Measurements from ENCODE around the gene PLS1.

DNA sequence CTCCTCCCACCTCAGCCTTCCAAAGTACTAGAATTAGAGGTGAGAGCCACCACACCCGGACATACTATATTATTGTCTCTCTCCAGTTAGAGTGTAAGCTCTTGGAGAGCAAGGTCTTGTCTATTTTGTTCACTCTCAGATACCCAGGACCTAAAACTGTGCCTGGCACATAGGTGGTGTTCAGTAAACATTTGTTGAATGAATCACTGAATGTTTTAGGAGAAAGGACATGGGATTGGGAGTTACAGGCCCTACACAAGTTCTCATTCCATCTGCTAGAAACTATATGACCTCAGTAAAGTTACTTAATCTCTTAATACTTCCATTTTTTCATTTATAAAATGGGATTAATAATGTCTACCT is 16.2 kb upstream of the PLS1 start:
- TF ChIP-seq, protein P1, sequence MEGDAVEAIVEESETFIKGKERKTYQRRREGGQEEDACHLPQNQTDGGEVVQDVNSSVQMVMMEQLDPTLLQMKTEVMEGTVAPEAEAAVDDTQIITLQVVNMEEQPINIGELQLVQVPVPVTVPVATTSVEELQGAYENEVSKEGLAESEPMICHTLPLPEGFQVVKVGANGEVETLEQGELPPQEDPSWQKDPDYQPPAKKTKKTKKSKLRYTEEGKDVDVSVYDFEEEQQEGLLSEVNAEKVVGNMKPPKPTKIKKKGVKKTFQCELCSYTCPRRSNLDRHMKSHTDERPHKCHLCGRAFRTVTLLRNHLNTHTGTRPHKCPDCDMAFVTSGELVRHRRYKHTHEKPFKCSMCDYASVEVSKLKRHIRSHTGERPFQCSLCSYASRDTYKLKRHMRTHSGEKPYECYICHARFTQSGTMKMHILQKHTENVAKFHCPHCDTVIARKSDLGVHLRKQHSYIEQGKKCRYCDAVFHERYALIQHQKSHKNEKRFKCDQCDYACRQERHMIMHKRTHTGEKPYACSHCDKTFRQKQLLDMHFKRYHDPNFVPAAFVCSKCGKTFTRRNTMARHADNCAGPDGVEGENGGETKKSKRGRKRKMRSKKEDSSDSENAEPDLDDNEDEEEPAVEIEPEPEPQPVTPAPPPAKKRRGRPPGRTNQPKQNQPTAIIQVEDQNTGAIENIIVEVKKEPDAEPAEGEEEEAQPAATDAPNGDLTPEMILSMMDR (IDR thresholded peaks at IDR 0.05): no peak
- TF ChIP-seq, protein P2, sequence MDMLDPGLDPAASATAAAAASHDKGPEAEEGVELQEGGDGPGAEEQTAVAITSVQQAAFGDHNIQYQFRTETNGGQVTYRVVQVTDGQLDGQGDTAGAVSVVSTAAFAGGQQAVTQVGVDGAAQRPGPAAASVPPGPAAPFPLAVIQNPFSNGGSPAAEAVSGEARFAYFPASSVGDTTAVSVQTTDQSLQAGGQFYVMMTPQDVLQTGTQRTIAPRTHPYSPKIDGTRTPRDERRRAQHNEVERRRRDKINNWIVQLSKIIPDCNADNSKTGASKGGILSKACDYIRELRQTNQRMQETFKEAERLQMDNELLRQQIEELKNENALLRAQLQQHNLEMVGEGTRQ (IDR thresholded peaks at IDR 0.05; ENCODE audit: borderline replicate concordance, low read depth, low read length): no peak
- TF ChIP-seq, protein P3, sequence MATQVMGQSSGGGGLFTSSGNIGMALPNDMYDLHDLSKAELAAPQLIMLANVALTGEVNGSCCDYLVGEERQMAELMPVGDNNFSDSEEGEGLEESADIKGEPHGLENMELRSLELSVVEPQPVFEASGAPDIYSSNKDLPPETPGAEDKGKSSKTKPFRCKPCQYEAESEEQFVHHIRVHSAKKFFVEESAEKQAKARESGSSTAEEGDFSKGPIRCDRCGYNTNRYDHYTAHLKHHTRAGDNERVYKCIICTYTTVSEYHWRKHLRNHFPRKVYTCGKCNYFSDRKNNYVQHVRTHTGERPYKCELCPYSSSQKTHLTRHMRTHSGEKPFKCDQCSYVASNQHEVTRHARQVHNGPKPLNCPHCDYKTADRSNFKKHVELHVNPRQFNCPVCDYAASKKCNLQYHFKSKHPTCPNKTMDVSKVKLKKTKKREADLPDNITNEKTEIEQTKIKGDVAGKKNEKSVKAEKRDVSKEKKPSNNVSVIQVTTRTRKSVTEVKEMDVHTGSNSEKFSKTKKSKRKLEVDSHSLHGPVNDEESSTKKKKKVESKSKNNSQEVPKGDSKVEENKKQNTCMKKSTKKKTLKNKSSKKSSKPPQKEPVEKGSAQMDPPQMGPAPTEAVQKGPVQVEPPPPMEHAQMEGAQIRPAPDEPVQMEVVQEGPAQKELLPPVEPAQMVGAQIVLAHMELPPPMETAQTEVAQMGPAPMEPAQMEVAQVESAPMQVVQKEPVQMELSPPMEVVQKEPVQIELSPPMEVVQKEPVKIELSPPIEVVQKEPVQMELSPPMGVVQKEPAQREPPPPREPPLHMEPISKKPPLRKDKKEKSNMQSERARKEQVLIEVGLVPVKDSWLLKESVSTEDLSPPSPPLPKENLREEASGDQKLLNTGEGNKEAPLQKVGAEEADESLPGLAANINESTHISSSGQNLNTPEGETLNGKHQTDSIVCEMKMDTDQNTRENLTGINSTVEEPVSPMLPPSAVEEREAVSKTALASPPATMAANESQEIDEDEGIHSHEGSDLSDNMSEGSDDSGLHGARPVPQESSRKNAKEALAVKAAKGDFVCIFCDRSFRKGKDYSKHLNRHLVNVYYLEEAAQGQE (IDR thresholded peaks at IDR 0.05; ENCODE audit: low read depth, low read length): no peak
- TF ChIP-seq POLR2AphosphoS5 (IDR thresholded peaks at IDR 0.05; ENCODE audit: low read depth, low read length) (no peak), CHD2 (IDR thresholded peaks at IDR 0.05; ENCODE audit: low read length, partially characterized antibody) (no peak)

Measured in SK-N-SH (cell line).